IMR-90 (cell line): ENCODE data around the gene DYNLT2.

ENCODE experiments used
- CEBPB ChIP-seq: IDR thresholded peaks from 2 replicates; pipeline ENCODE4 v1.6.1; 2012; ENCODE audit warnings: low read depth, low read length, improper control_type of control experiment
- CTCF ChIP-seq: conservative IDR thresholded peaks from 2 replicates; pipeline ENCODE4 v1.5.1; 2012; ENCODE audit warnings: mild to moderate bottlenecking, low read depth, low read length, improper control_type of control experiment
- FOS ChIP-seq: fragments of 150-350 bp; IDR thresholded peaks from 2 replicates; pipeline ENCODE4 v1.6.1; 2016; ENCODE audit warnings: low read depth, low read length
- POLR2A ChIP-seq: IDR thresholded peaks from 2 replicates; pipeline ENCODE4 v1.6.1; 2012; ENCODE audit warnings: mild to moderate bottlenecking, low read depth, low read length
- RAD21 ChIP-seq: IDR thresholded peaks from 2 replicates; pipeline ENCODE4 v1.6.1; 2012; ENCODE audit warnings: low read length, improper control_type of control experiment
- RFX5 ChIP-seq: IDR thresholded peaks from 2 replicates; pipeline ENCODE4 v1.8.0; 2012; ENCODE audit warnings: low read depth, mild to moderate bottlenecking, low read length, moderate library complexity
- SMC3 ChIP-seq: fragments of 150-350 bp; IDR thresholded peaks from 2 replicates; pipeline ENCODE4 v1.6.1; 2016; ENCODE audit warnings: low read depth, mild to moderate bottlenecking, antibody characterized with exemption, low read length, moderate library complexity
- USF2 ChIP-seq: fragments of 150-350 bp; IDR thresholded peaks from 2 replicates; pipeline ENCODE4 v1.6.1; 2017; ENCODE audit warnings: mild to moderate bottlenecking, antibody characterized with exemption, low read length, low read depth

- TF ChIP-seq POLR2A (no peak), CTCF (no peak), RAD21 (no peak), CEBPB (no peak), RFX5 (no peak), USF2 (no peak), FOS (no peak), SMC3 (no peak)
These were observed 37.2 kb downstream of the DYNLT2 start for GRCh38 chr6:169714178-169714577.
